Hypothalamus (tissue), 51 donors: ENCODE measurements around the gene PLA2G2C.

ENCODE experiments used
- DNase-seq, 51 donors: peaks; one replicate each; lab custom pipeline; 2025; lab: John Stamatoyannopoulos, UW

The PLA2G2C gene

DNA sequence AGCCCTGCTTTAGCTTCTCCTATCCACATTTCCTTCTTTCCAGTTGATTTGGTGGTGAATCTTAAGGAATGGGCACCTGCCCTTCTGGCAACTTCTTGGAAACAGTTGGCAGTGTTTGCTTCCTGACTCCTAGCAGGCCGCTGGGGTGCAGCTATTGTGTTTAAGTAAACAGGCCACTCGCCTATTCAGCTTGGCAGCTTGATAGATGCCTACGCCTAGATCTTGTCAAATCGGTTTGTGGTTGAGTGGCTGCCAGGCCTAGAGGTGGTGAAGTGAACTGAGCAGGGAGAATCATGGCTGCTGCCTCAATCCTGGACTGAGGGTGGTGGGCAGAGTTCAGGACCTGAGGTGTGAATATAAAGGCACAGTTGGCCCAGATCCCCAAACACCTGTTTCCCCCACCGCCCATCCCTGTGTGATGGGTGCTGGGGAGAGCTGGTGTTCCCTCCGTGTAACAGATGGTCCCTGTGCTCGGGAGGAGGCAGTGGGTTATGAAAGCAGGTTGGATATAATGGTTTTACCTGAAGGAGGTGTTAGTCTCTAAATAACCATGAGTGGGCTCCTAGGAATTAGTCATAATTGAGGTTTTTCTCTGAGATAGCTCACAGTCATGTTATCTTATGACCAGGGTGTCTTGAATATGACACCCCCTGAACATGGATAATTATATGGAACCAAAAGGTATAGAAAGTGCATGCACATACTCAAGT lies 940 bp upstream of the PLA2G2C start:
- peak in 2 of 51 donors; percentile 26 to 73 for DNase-seq

DNA sequence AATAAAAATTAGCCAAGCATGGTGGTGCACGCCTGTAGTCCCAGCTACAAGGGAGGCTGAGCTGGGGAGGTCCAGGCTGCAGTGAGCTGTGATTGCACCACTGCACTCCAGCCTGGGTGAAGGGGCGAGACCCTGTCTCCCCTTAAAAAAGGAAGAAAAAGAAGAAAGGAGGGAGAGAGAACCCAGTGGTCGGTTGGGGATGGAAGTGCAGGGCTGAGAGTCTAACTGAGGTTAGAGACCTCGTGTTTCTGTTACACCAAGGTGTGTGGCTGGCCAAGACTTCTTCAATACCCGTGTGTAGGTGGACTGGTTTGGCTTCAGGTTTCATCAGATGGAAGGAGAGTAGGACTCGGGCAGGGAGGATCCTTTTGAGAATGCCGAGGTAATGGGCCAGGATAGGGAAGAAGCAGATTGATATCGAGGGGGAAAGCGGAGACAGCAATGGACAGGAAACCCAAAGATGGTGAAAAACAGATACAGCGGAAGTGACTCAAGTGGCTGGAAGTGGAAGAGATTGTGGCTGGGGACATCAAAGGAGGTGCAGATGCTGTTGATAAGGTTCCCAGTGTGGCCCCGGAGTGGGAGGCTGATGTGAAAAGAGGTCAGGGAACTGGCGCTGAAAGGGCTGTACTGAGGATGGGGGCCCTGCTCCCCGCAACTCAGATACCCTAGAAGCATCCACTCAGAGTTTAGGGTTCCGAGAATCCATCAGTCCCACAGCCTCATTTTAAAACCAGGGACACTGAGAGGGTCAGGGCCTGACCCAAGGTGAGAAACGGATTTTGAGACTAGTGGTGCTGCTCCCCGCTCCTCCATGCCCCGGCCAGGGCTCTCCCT lies 1.1 kb downstream of the PLA2G2C start:
- no peak for DNase-seq

DNA sequence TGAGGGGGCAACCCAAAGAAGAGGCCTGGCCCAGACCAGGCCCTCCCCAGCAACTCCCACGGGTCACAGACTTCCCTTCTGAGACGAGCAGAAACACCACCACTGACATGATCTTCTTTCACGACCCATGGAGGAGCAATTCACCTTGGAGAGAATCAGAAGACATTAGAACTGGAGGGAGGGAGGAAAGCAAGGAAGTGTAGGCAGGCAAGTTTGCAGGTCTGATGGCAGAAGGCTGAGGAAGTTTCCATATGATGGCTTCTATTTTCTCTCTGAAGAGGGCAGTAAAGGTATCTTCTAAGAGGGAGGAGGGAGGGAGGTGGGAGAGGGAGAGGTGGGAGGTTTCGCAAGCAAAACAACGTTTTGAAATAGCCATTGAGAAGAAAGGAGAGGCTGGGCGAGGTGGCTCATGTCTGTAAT lies 1.8 kb downstream of the PLA2G2C start:
- no peak for DNase-seq

DNA sequence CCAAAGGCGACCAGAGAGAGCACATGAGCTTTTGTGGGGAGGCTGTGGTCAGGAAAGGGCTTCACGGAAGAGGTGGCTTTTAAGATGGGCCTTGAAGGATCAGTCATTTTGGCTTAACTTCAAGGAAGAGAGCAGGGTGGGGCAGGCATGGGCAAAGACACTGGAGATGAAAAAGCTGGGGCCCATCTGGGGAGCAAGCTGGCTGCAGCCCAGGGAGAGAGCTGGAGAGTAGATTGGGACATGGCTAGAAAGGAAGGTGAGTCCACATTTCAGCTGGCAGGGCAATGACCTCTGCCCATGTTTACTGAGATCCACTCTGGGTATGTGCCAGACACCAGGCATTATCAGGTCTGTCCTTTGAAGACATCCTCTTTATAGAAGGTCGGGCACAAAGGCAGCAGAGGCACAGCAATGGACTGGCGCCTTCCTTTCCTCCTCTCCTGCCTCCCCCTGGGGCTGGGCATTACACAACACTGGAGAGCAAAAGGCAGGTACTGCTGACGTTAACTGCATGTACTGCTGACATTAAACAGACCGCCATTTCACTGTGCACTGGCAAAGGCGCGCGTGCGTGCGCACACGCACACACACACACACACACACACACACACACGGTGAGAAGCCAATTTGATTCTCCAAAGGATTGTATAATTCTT lies 2.6 kb downstream of the PLA2G2C start:
- DNase-seq: no peak

DNA sequence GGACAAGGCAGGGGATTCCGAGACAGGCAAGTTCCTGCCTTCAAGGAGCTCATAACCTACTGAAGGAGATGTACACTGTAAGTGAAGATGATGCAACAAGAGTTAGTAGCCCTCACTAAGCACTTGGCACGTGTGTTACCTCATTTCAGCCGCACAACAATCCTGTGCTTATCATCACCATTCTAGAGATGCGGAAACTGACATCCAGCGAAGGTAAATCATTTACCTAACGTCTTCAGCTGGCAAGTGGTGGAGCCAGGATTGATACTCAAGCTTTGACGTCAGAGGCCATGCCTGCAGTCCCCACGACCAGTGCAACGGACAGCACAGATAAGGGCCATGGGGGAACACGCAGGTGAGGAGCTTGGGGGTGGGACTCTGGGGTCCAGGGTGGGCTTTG lies 3.3 kb downstream of the PLA2G2C start:
- DNase-seq: no peak

DNA sequence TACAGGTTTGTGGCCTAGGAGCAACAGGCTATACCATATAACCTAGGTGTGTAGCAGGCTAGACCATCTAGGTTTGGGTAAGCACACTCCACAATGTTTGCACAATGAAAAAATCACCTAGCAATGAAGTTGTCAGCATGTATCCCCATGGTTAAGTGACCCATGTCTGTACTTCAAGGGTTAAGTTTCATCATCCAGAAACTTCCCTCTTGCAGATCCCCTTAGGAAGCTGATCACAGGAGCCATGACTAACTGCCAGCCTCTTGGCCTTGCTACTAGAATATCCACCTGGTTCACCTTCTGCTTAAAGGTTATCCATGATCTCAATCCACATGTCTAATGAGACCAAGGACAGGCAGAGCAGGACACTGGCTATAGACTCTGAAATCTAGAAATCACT lies 3.9 kb downstream of the PLA2G2C start:
- DNase-seq: no peak

DNA sequence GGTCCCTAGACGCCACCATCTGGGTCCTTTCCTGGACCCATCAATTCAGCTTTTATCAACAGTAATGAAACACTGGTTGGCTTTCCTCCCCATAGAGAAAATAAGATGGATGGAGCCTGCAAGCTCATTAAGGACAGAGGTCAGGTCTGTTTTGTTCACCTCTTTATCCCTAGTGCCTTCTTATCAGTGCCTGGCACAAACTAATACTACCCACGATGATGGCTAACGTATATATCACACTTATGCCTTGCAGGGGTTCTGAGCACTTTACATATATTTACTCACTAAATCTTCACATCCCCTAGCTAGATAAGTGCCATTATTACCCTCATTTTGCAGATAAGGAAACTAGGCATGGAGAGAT lies 5.5 kb downstream of the PLA2G2C start:
- DNase-seq: no peak

DNA sequence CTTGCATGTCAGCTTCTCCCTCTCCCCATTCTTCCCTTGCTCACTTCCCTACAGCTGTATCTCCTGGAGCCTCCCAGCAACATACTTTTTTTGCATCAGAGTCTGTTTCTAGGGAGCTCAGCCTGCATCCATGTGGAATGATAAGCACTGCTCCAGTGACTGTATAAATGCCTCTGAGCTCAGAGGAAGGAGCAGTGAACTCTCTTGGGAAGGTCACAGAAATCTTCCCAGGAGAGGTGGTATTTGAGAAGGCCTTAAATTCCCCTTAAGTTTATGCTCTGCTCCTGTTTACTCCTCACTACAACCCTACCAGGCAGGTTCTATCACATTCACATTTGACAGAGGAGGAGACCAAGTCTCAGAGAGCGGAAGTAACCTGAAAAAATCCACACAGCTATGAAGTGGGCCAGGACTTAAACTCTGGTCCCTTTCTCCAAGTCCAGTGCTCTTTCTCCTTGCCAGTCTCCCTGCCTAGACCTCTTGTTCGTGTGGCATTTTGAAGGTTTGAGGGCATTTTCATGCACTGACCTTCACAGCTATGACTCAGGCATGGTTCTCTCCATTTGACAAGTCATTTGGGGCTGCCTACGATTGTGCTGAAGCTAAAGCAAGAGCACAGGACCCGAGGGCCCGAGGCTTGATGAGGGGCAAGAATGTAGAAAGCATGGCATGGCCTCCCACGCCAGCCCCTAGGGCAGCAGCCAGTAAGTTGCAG lies 6.0 kb downstream of the PLA2G2C start:
- no peak for DNase-seq

DNA sequence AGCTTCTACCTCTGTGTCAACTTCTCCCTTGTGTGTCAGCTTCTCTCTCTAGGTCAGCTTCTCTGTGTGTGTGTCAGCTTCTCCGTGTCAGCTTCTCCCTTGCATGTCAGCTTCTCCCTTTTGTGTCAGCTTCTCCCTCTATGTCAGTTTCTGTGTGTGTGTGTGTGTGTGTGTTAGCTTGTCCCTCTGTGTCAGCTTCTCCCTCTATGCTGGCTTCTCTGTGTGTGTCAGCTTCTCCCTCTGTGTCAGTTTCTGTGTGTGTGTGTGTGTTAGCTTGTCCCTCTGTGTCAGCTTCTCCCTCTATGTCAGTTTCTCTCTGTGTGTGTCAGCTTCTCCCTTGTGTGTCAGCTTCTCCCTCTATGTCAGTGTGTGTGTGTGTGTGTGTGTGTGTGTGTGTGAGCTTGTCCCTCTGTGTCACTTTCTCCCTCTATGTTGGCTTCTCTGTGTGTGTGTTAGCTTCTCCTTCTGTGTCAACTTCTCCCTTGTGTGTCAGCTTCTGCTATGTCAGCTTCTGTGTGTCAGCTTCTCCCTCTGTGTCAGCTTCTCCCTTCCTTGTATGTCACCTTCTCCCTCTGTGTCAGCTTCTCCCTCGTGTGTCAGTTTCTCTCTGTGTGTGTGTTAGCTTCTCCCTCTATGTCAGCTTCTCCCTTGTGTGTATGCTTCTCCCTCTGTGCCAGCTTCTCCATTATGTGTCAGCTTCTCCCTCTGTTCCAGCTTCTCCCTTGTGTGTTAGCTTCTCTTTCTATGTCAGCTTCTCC lies 6.8 kb downstream of the PLA2G2C start:
- DNase-seq: no peak

DNA sequence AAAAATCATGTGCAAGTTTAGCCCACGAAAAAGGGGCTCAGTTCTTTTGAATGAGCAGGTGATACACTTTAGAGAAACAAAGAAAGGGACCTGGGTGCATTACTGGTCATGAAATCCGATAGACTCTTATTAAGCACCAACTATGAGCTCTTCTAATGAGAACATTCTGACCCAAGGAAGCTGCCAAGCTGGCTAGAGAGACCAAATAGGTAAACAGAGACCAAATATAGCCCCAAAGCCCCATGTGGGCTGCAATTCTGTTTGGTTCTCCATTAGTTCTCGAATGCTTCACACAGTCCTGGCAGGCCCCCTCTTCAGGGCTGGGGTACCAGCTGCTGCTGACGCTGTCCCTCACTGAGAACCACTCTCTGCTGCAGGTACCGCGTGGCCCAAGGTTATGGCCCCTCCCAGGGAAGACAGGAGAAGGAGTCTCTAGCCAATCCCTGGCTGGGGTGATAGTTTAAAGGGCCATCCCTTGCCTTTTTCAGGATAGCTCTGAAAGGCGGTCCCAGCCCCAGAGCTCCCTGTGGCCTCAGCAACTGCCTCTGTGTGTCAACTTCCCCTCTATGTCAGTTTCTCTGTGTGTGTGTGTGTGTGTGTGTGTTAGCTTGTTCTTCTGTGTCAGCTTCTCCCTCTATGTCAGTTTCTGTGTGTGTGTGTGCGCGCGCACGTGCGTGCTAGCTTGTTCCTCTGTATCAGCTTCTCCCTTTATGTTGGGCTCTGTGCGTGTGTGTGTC lies 7.5 kb downstream of the PLA2G2C start:
- DNase-seq: peak in 1 of 51 donors; percentile 27

DNA sequence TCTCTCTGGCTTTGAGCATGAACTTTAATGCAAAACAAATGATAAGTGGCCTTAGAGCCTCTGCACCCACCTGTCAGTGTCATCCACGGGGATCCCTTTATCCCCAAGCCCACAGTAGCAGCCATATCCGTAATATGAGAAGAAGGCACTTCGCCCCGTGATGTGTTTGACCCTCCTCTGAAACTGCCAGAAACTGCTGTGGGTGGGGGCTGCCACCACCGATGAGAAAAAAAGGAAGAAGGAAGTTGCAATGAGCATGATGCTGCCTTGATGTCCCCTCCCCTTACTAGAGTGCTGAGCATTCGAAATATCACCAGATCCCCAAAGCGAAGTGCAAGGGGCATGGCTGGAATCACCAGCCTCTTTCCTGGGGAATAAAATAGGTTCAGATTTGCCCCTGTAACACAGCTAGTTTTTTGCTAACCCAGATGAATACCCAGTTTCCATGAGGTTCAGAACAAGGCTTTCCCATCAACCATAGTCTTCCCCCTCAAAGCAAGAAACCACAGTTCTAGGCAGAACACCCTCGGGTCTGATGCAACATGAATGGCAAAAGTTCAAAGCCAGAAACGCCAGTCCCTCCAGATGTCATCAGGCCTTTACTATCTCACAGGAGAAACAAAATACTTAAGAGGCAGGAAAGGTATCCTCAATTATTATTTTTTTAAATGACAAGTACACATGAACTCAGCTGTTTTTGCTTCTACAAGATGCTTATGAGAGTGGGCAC lies 11.2 kb downstream of the PLA2G2C start:
- DNase-seq: no peak

DNA sequence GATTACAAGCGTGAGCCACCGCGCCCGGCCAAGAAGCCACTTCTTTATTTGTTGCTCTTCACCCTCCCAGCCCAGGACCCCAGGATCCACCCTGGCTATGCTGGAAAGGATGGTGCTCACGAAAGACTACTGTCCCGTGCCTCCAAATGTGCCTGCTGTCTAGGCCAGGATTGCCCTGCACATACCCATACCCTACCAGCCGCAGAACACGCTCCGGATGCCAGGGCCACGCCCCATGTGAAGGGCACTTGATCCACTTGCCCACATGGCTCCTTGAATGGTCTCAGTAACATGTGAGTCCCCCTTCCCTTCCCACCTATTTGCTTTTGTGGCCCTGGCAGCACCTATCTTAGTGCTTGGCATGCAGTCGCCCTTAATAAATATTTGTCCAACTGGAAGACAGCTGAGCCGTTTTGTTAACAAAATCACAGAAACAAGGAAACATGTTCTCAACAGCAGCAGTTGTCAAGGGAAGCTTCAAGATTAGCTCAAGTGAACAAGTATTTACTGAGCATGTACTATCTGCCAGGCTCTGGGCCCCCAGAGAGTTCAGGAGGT lies 14.2 kb downstream of the PLA2G2C start:
- DNase-seq: no peak

DNA sequence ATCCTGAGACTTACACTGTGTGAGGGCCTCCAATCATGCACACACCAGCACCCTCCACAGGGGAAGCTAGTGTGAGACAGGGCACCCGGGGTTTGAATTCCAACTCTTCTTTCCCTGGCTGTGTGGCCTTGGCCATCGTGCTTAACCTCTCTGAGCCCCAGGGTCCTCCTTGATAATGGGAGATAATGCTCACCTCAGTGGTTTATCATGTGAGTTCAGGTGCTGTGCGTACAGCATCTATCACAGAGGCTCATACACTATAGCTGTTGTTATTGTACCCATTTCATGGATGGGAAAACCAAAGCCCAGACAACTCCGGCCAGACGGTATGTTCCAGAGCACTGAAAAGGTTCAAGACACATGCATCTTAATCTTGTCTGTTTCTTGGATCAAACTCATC lies 16.4 kb downstream of the PLA2G2C start:
- no peak for DNase-seq

DNA sequence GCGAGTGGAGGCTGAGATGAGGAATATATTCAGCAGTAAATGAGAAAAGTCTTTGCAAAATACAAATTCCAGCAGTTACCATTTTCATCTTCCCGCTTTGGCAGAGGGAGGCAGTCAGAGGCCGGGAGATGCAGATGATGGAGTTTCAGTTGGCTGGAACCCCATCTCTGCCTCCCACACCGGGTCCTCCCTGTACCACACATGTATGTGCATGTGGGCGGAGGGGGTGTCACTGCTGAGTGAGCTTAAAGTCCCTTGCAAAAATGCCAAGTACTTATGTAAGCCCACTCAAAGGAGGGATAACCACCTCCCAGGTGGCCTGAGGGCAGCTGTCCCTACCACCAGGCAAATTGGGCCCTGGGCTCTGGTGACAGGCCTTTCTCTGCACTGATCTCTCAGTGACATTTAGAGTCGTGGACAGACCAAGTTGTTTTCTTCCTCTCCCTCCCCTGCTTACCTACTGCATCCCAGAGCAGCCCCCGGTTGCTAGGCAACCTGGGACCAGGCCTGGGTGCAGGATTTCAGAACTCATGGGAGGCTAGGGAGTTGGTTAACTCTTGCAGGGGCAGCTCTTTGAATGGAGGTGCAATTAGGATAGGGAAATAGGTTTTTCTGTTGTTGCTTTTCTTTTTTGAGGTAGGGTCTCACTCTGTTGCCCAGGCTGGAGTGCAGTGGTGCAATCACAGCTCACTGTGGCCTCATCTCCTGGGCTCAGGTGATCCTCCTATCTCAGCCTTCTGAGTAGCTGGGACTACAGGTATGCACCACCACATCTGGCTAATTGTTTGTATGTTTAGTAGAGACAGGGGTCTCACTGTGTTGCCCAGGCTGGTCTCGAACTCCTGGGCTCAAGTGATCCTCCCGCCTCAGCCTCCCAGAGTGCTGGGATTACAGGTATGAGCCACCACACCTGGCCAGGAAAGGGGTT lies 17.5 kb downstream of the PLA2G2C start:
- peak in 7 of 51 donors; percentile 17 to 45 (median 27) for DNase-seq

DNA sequence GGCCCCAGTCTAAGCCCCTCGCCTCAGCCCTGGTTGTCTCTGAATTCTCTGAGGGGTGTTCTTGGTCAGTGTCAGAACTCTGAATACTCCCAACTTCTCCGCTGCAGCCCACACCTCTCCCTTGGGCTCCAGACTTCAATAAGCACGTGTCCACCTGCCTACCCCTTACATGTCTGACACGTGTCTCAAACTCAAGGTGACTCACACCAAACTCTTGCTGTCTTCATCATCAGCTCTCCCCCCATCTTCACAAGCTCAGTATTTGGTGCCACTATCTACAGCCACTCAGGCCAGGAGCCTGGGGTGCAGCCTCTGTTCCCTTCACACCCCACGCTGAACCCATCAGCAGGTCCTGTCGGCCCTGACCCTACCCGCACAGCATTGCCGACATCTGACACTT lies 19.2 kb downstream of the PLA2G2C start:
- DNase-seq: peak in 1 of 51 donors; percentile 24

DNA sequence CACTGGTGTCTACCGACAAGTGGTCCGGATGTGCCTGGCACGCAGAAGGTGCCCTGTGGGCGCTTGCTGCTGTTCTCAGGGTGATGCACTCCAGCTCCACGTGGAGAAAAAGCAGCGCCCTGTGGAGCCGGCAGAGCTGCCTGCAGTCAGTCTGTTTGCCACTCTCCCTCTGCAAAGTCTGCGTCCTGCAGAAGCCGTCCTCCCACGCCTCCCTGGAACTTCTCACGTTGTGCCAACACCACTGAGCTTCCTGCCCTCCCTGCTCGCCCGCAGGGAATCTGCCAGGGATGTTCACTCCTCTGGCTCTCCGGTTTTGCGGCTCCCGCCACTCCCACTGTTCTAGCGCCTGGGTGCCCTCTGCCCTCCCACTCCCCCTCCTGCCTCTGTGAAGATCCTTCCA lies 20.3 kb downstream of the PLA2G2C start:
- no peak for DNase-seq

DNA sequence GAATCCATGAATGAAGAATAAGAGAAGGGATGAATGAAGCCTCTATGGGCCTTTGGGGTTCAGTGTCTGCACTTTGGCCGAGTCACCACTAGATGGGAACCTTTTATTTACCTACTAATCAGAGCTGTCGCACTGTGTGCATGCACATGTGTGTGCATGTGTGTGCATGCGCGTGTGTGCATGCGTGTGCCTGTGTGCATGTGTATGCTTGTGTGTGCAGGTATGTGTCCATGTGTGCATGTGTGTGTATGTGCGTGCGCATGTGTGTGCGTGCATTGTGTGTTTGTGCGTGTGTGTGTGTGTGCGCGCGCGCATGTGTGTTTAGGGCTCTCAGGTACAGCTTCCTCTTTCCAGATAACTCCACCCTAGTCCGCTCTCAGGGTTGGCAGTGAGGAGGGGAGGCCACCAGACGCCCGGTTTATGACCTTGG lies 20.8 kb downstream of the PLA2G2C start:
- no peak for DNase-seq
